ENCODE measurements around the gene WTAP.
"Not testable (repeated sequence)": the region's sequence is repeated elsewhere in the genome, so short reads cannot be mapped to it uniquely, and the experiment has no call there.

The WTAP gene

GRCh38 chr6:159730332-159730676, 3.0 kb downstream of the WTAP start:
- DNase-seq (ENCODE audit: low read depth), result no peak
- Histone ChIP-seq H3K36me3 (ENCODE audit: control insufficient read depth, insufficient read depth, low read length, severe bottlenecking) (peaks cover 4% of the 10 kb centered on the region), H3K9me3 (ENCODE audit: control insufficient read depth, low read length) (no peaks in the 10 kb centered on the region), H3K4me1 (ENCODE audit: control insufficient read depth, insufficient read depth, low read length) (peaks cover 28% of the 10 kb centered on the region), H3K27me3 (replicated peaks; ENCODE audit: control insufficient read depth, insufficient read depth, low read length) (no peaks in the 10 kb centered on the region), H3K9ac (ENCODE audit: low read length) (peak overlapping the region; percentile 99), H3K4me3 (ENCODE audit: low read length) (peak overlapping the region; percentile 98)

- Histone ChIP-seq H3K4me1 (ENCODE audit: control insufficient read depth, insufficient read depth, low read length) (peaks cover 20% of the 10 kb centered on the region), H3K36me3 (ENCODE audit: control insufficient read depth, insufficient read depth, low read length, severe bottlenecking) (peaks cover 12% of the 10 kb centered on the region)
- not testable (repeated sequence) for H3K9me3 ChIP-seq (ENCODE audit: control insufficient read depth, low read length); DNase-seq (ENCODE audit: low read depth); H3K27me3 ChIP-seq (replicated peaks; ENCODE audit: control insufficient read depth, insufficient read depth, low read length); H3K4me3 ChIP-seq (ENCODE audit: low read length); H3K9ac ChIP-seq (ENCODE audit: low read length)
Observed at GRCh38 chr6:159732550-159732949, 5.2 kb downstream of the WTAP start.

- not testable (repeated sequence) for H3K4me3 ChIP-seq (ENCODE audit: low read length); DNase-seq (ENCODE audit: low read depth); H3K27me3 ChIP-seq (replicated peaks; ENCODE audit: control insufficient read depth, insufficient read depth, low read length); H3K9ac ChIP-seq (ENCODE audit: low read length); H3K9me3 ChIP-seq (ENCODE audit: control insufficient read depth, low read length)
- H3K4me1 ChIP-seq (ENCODE audit: control insufficient read depth, insufficient read depth, low read length), result peaks cover 28% of the 10 kb centered on the region
- H3K36me3 ChIP-seq (ENCODE audit: control insufficient read depth, insufficient read depth, low read length, severe bottlenecking), result peaks cover 21% of the 10 kb centered on the region
Observed at GRCh38 chr6:159733395-159733794, 6.1 kb downstream of the WTAP start.

- H3K4me1 ChIP-seq (ENCODE audit: control insufficient read depth, insufficient read depth, low read length), result peaks cover 12% of the 10 kb centered on the region
- DNase-seq (ENCODE audit: low read depth), result no peak
- no peak overlapping the region for H3K4me3 ChIP-seq (ENCODE audit: low read length)
- peaks cover 50% of the 10 kb centered on the region for H3K36me3 ChIP-seq (ENCODE audit: control insufficient read depth, insufficient read depth, low read length, severe bottlenecking)
- H3K9ac ChIP-seq (ENCODE audit: low read length), result no peak overlapping the region
- no peaks in the 10 kb centered on the region for H3K9me3 ChIP-seq (ENCODE audit: control insufficient read depth, low read length)
- no peaks in the 10 kb centered on the region for H3K27me3 ChIP-seq (replicated peaks; ENCODE audit: control insufficient read depth, insufficient read depth, low read length)
Observed at GRCh38 chr6:159736908-159737307, 9.6 kb downstream of the WTAP start.

- Histone ChIP-seq H3K9me3 (ENCODE audit: control insufficient read depth, low read length) (no peaks in the 10 kb centered on the region), H3K9ac (ENCODE audit: low read length) (no peak overlapping the region), H3K4me3 (ENCODE audit: low read length) (no peak overlapping the region), H3K36me3 (ENCODE audit: control insufficient read depth, insufficient read depth, low read length, severe bottlenecking) (peaks cover 75% of the 10 kb centered on the region), H3K27me3 (replicated peaks; ENCODE audit: control insufficient read depth, insufficient read depth, low read length) (no peaks in the 10 kb centered on the region), H3K4me1 (ENCODE audit: control insufficient read depth, insufficient read depth, low read length) (peaks cover 12% of the 10 kb centered on the region)
- DNase-seq (ENCODE audit: low read depth), result no peak
Observed at GRCh38 chr6:159739341-159739740, 12.0 kb downstream of the WTAP start.

GRCh38 chr6:159742165-159742564, 14.9 kb downstream of the WTAP start:
- Histone ChIP-seq H3K36me3 (ENCODE audit: control insufficient read depth, insufficient read depth, low read length, severe bottlenecking) (peaks cover 98% of the 10 kb centered on the region), H3K9me3 (ENCODE audit: control insufficient read depth, low read length) (no peaks in the 10 kb centered on the region), H3K4me3 (ENCODE audit: low read length) (no peak overlapping the region), H3K27me3 (replicated peaks; ENCODE audit: control insufficient read depth, insufficient read depth, low read length) (no peaks in the 10 kb centered on the region), H3K4me1 (ENCODE audit: control insufficient read depth, insufficient read depth, low read length) (peaks cover 12% of the 10 kb centered on the region), H3K9ac (ENCODE audit: low read length) (no peak overlapping the region)
- DNase-seq (ENCODE audit: low read depth), result no peak

- no peaks in the 10 kb centered on the region for H3K27me3 ChIP-seq (replicated peaks; ENCODE audit: control insufficient read depth, insufficient read depth, low read length)
- no peak for DNase-seq (ENCODE audit: low read depth)
- no peaks in the 10 kb centered on the region for H3K9me3 ChIP-seq (ENCODE audit: control insufficient read depth, low read length)
- H3K36me3 ChIP-seq (ENCODE audit: control insufficient read depth, insufficient read depth, low read length, severe bottlenecking), result peaks cover 98% of the 10 kb centered on the region
- H3K4me3 ChIP-seq (ENCODE audit: low read length), result no peak overlapping the region
- no peaks in the 10 kb centered on the region for H3K4me1 ChIP-seq (ENCODE audit: control insufficient read depth, insufficient read depth, low read length)
- H3K9ac ChIP-seq (ENCODE audit: low read length), result no peak overlapping the region
Observed at GRCh38 chr6:159745081-159745480, 17.8 kb downstream of the WTAP start.

- H3K4me3 ChIP-seq (ENCODE audit: low read length), result no peak overlapping the region
- H3K4me1 ChIP-seq (ENCODE audit: control insufficient read depth, insufficient read depth, low read length), result peaks cover 5% of the 10 kb centered on the region
- no peak overlapping the region for H3K9ac ChIP-seq (ENCODE audit: low read length)
- DNase-seq (ENCODE audit: low read depth), result no peak
- H3K36me3 ChIP-seq (ENCODE audit: control insufficient read depth, insufficient read depth, low read length, severe bottlenecking), result peaks cover 100% of the 10 kb centered on the region
- no peaks in the 10 kb centered on the region for H3K9me3 ChIP-seq (ENCODE audit: control insufficient read depth, low read length)
- no peaks in the 10 kb centered on the region for H3K27me3 ChIP-seq (replicated peaks; ENCODE audit: control insufficient read depth, insufficient read depth, low read length)
Observed at GRCh38 chr6:159746759-159747158, 19.5 kb downstream of the WTAP start.

GRCh38 chr6:159748127-159748526, 20.8 kb downstream of the WTAP start:
- not testable (repeated sequence) for H3K4me3 ChIP-seq (ENCODE audit: low read length); H3K9ac ChIP-seq (ENCODE audit: low read length); H3K9me3 ChIP-seq (ENCODE audit: control insufficient read depth, low read length); DNase-seq (ENCODE audit: low read depth); H3K27me3 ChIP-seq (replicated peaks; ENCODE audit: control insufficient read depth, insufficient read depth, low read length)
- peaks cover 13% of the 10 kb centered on the region for H3K4me1 ChIP-seq (ENCODE audit: control insufficient read depth, insufficient read depth, low read length)
- H3K36me3 ChIP-seq (ENCODE audit: control insufficient read depth, insufficient read depth, low read length, severe bottlenecking), result peaks cover 98% of the 10 kb centered on the region

GRCh38 chr6:159751448-159751847, 24.1 kb downstream of the WTAP start:
- DNase-seq (ENCODE audit: low read depth), result no peak
- Histone ChIP-seq H3K4me1 (ENCODE audit: control insufficient read depth, insufficient read depth, low read length) (peaks cover 38% of the 10 kb centered on the region), H3K36me3 (ENCODE audit: control insufficient read depth, insufficient read depth, low read length, severe bottlenecking) (peaks cover 94% of the 10 kb centered on the region), H3K9me3 (ENCODE audit: control insufficient read depth, low read length) (no peaks in the 10 kb centered on the region), H3K4me3 (ENCODE audit: low read length) (no peak overlapping the region), H3K27me3 (replicated peaks; ENCODE audit: control insufficient read depth, insufficient read depth, low read length) (no peaks in the 10 kb centered on the region), H3K9ac (ENCODE audit: low read length) (no peak overlapping the region)

- Histone ChIP-seq H3K27me3 (replicated peaks; ENCODE audit: control insufficient read depth, insufficient read depth, low read length) (no peaks in the 10 kb centered on the region), H3K4me3 (ENCODE audit: low read length) (peak overlapping the region; percentile 22), H3K4me1 (ENCODE audit: control insufficient read depth, insufficient read depth, low read length) (peaks cover 38% of the 10 kb centered on the region), H3K9me3 (ENCODE audit: control insufficient read depth, low read length) (no peaks in the 10 kb centered on the region), H3K36me3 (ENCODE audit: control insufficient read depth, insufficient read depth, low read length, severe bottlenecking) (peaks cover 94% of the 10 kb centered on the region), H3K9ac (ENCODE audit: low read length) (peak overlapping the region; percentile 27)
- DNase-seq (ENCODE audit: low read depth), result no peak
Observed at GRCh38 chr6:159753081-159753872, 26.0 kb downstream of the WTAP start.

- Histone ChIP-seq H3K9ac (ENCODE audit: low read length) (peak overlapping the region; percentile 44), H3K4me3 (ENCODE audit: low read length) (no peak overlapping the region), H3K36me3 (ENCODE audit: control insufficient read depth, insufficient read depth, low read length, severe bottlenecking) (peaks cover 89% of the 10 kb centered on the region), H3K27me3 (replicated peaks; ENCODE audit: control insufficient read depth, insufficient read depth, low read length) (no peaks in the 10 kb centered on the region), H3K9me3 (ENCODE audit: control insufficient read depth, low read length) (no peaks in the 10 kb centered on the region), H3K4me1 (ENCODE audit: control insufficient read depth, insufficient read depth, low read length) (peaks cover 42% of the 10 kb centered on the region)
- no peak for DNase-seq (ENCODE audit: low read depth)
Observed at GRCh38 chr6:159754401-159754800, 27.1 kb downstream of the WTAP start.
